Aorta (tissue), 5 donors: ENCODE data around the gene SLC5A6. TPM values are rescaled to one million over a fixed set of nuclear protein-coding genes. Genes with fewer than 3 reads are reported as not detected.

Source experiments
- ATAC-seq: fragments of 200-7000 bp; cut with Tn5 transposase; one replicate; pipeline ENCODE4 v1.9.1; 2022; ENCODE audit warnings: moderate library complexity; ENCODE audit not compliant: low FRiP score
- DNase-seq, 2 donors: peaks; one replicate each; pipeline ENCODE4 v3.0.0-alpha.2; 2020
- H3K27ac ChIP-seq, 2 donors: one replicate each; pipeline ENCODE4 v1.5.1; 2013; ENCODE audit warnings: low read length in 2 of 2, mild to moderate bottlenecking in 2 of 2, moderate library complexity in 2 of 2, control low read depth in 1 of 2, inconsistent platforms in 1 of 2, low read depth in 1 of 2
- H3K27me3 ChIP-seq, 2 donors: one replicate each; pipeline ENCODE4 v1.6.1; 2013; ENCODE audit warnings: control low read depth in 1 of 2, low read length in 1 of 2, mild to moderate bottlenecking in 1 of 2, moderate library complexity in 1 of 2; ENCODE audit not compliant: insufficient read depth in 2 of 2, control insufficient read depth in 1 of 2
- H3K36me3 ChIP-seq, 2 donors: one replicate each; pipeline ENCODE4 v1.6.1; 2013; ENCODE audit warnings: control low read depth in 1 of 2, low read length in 1 of 2, mild to moderate bottlenecking in 1 of 2; ENCODE audit not compliant: insufficient read depth in 2 of 2, control insufficient read depth in 1 of 2
- H3K4me1 ChIP-seq, 2 donors: one replicate each; pipeline ENCODE4 v1.6.1; 2013; ENCODE audit warnings: low read length in 2 of 2, control low read depth in 1 of 2, mild to moderate bottlenecking in 1 of 2, moderate library complexity in 1 of 2; ENCODE audit not compliant: insufficient read depth in 2 of 2, control insufficient read depth in 1 of 2
- H3K4me3 ChIP-seq, 2 donors: one replicate each; pipeline ENCODE4 v1.5.1; 2013; ENCODE audit warnings: low read length in 2 of 2, control low read depth in 1 of 2, mild to moderate bottlenecking in 1 of 2
- H3K9me3 ChIP-seq: one replicate; pipeline ENCODE4 v1.6.1; 2013; ENCODE audit warnings: mild to moderate bottlenecking, low read length; ENCODE audit not compliant: control insufficient read depth
- WGBS, 2 donors: extraction: QIAGEN DNeasy Blood & Tissue Kit; methylation state at CpG; one replicate each; pipeline ENCODE4 v1.1.7; 2013; 5-methylcytosine and 5-hydroxymethylcytosine counted together
- intact Hi-C, 2 donors: fragments of 100-400 bp; cut with DNase I; formaldehyde crosslinking; loops; one replicate each; pipeline versions ENCODE4 v1.14.2 to v1.15.0; 2022
- polyA plus RNA-seq, 2 donors: library from polyadenylated mRNA; stranded (reverse); fragments of 200-250 nt; gene quantifications; one replicate each; pipeline ENCODE4 v1.2.3, GENCODE V29; 2013
- total RNA-seq, 2 donors: library from RNA; stranded (reverse); fragmentation: NEBNext Ultra II Directional; extraction: Animal tissue kit (Norgen Biotek cat#: 25700); gene quantifications; one replicate each; pipeline ENCODE4 v1.2.1, GENCODE V29; 2021
- donor health status: healthy with polysubstance abuse.
- donor health status: Bipolar disorder and iron deficiency.
- donor health status: DM: no; HTN: no; CAD: no.
- donor health status: DM: no; HTN: no; CAD: no.
- donor health status: DM: yes; HTN: yes; CAD: no.

Gene SLC5A6
- total and polyA plus RNA-seq, 4 donors, result 16.4 to 24.7 (median 19.6) TPM

- ATAC-seq (no peak), DNase-seq (peak in 1 of 2 donors; percentile 22)
- H3K27ac ChIP-seq, result no peak overlapping the region
- intact Hi-C loops, result no loop called here
- H3K4me3 ChIP-seq, result no peak overlapping the region
- no peaks in the 10 kb centered on the region for H3K9me3 ChIP-seq
- peaks cover 3 to 7% of the 10 kb centered on the region in 2 donors for H3K36me3 ChIP-seq
- no peaks in the 10 kb centered on the region for H3K4me1 ChIP-seq
- 96% methylated on average over 6 of the region's 6 CpGs for WGBS, 2 donors
- H3K27me3 ChIP-seq, result no peaks in the 10 kb centered on the region
Observed at GRCh38 chr2:27223416-27223815, 11.3 kb upstream of the SLC5A6 start.

GRCh38 chr2:27222407-27222806 lies 10.3 kb upstream of the SLC5A6 start:
- Histone ChIP-seq H3K36me3 (peaks cover 3 to 7% of the 10 kb centered on the region in 2 donors), H3K4me3 (no peak overlapping the region), H3K4me1 (no peaks in the 10 kb centered on the region), H3K9me3 (no peaks in the 10 kb centered on the region), H3K27ac (no peak overlapping the region), H3K27me3 (no peaks in the 10 kb centered on the region)
- intact Hi-C loops, result no loop called here
- 95 to 97% methylated on average over 5 of the region's 5 CpGs for WGBS, 2 donors
- ATAC-seq, result no peak
- DNase-seq, result peak in 1 of 2 donors; percentile 15

DNA sequence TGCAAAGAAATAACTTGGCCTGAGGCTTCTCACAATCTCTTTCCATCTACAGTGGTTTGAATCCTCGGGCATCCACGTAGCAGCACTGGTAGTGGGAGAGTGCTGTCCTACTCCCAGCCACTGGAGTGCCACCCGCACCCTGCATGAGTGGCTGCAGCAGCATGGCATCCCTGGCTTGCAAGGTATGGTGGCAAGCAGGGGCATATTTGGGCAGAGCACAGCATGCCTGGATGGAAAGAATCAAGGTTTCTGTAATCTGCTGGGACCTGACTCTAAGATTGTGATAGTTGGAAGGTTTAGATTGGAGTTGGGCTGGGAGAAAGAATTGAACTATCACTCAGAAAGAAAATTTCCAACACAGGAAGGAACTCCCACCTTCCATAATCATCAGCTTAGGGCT lies 9.1 kb upstream of the SLC5A6 start:
- H3K4me1 ChIP-seq, result no peaks in the 10 kb centered on the region
- ATAC-seq (no peak), DNase-seq (peak in 1 of 2 donors; percentile 22)
- no peak overlapping the region for H3K27ac ChIP-seq
- H3K9me3 ChIP-seq, result no peaks in the 10 kb centered on the region
- no peaks in the 10 kb centered on the region for H3K27me3 ChIP-seq
- peaks cover 3 to 5% of the 10 kb centered on the region in 2 donors for H3K36me3 ChIP-seq
- no peak overlapping the region for H3K4me3 ChIP-seq
- intact Hi-C loops, result no loop called here
- WGBS, 2 donors, result 86 to 87% methylated on average over 3 of the region's 3 CpGs

DNA sequence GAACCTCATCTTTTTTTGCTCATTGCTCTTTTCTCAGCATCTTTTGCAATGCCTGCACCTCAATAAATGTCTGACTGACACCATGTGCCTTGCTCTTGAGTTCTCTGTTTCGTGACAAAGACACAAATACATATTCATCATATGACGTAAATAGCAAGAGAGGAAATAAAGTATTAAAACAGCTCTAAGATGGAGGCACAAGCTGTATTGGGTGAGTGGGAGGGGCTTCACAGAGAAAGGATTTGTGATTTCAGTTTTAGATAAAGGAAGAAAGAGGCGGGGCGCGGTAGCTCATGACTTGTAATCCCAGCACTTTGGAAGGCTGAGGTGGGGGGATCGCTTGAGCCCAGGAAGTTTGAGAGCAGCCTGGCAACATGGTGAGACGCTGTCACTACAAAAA lies 8.0 kb upstream of the SLC5A6 start:
- no peak for ATAC-seq
- DNase-seq, result peak in 1 of 2 donors; percentile 34
- Histone ChIP-seq H3K27ac (no peak overlapping the region), H3K4me1 (no peaks in the 10 kb centered on the region), H3K36me3 (peaks cover 2 to 3% of the 10 kb centered on the region in 2 donors), H3K4me3 (no peak overlapping the region), H3K27me3 (no peaks in the 10 kb centered on the region), H3K9me3 (no peaks in the 10 kb centered on the region)
- intact Hi-C loops, result no loop called here
- 97 to 98% methylated on average over 7 of the region's 7 CpGs for WGBS, 2 donors

GRCh38 chr2:27219091-27219490 lies 7.0 kb upstream of the SLC5A6 start:
- no peaks in the 10 kb centered on the region for H3K4me1 ChIP-seq
- ATAC-seq (no peak), DNase-seq (no peak)
- H3K36me3 ChIP-seq, result peaks cover 0 to 2% of the 10 kb centered on the region in 2 donors
- H3K9me3 ChIP-seq, result no peaks in the 10 kb centered on the region
- 86 to 87% methylated on average over 2 of the region's 2 CpGs for WGBS, 2 donors
- H3K27me3 ChIP-seq, result no peaks in the 10 kb centered on the region
- no peak overlapping the region for H3K4me3 ChIP-seq
- intact Hi-C loops, result no loop called here
- H3K27ac ChIP-seq, result no peak overlapping the region

DNA sequence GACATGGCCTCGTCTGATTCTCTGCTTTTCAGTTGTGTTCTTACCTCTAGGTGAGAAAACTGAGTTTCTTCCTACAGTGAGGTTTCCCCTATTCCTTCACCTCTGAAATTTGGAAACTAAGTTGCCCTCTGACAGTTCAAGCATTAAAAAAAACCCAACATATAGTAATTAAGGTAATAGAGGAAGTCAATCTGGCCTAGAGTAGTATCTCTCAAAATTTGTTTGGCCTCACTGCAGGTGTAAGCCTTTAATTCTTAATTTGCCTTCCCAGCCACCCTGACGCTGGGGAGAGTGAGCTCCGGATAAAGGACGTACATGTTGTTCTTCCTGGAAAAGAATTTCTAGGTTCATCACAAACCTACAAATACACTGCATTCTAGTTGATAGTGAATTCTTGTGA lies 6.5 kb upstream of the SLC5A6 start:
- no peak overlapping the region for H3K27ac ChIP-seq
- no peak overlapping the region for H3K4me3 ChIP-seq
- peaks cover 0 to 2% of the 10 kb centered on the region in 2 donors for H3K36me3 ChIP-seq
- H3K27me3 ChIP-seq, result no peaks in the 10 kb centered on the region
- 84 to 88% methylated on average over 4 of the region's 4 CpGs for WGBS, 2 donors
- intact Hi-C loops, result no loop called here
- H3K4me1 ChIP-seq, result no peaks in the 10 kb centered on the region
- H3K9me3 ChIP-seq, result no peaks in the 10 kb centered on the region
- no peak for ATAC-seq
- DNase-seq, result peak in 1 of 2 donors; percentile 10

GRCh38 chr2:27217173-27218121 lies 5.4 kb upstream of the SLC5A6 start, which contains the start of gene CAD:
TSS of gene CAD (plus strand) at chr2:27217369. CDS start at chr2:27217552, 183 bp downstream.
- peak; percentile 93 to 96 for DNase-seq

GRCh38 chr2:27216416-27217137 lies 4.5 kb upstream of the SLC5A6 start:
- Histone ChIP-seq H3K4me3 (peak overlapping the region; percentile 23 to 50), H3K4me1 (no peaks in the 10 kb centered on the region), H3K27me3 (no peaks in the 10 kb centered on the region), H3K36me3 (peaks cover 0 to 2% of the 10 kb centered on the region in 2 donors), H3K27ac (no peak overlapping the region), H3K9me3 (no peaks in the 10 kb centered on the region)
- WGBS, 2 donors, result 80% methylated on average over 13 of the region's 13 CpGs
- intact Hi-C loops, result no loop called here
- no peak for ATAC-seq
- DNase-seq, result no peak

More at GRCh38 chr2:27217173-27218121, 5.4 kb upstream of the SLC5A6 start, which contains the start of gene CAD:
- Histone ChIP-seq H3K27me3 (no peaks in the 10 kb centered on the region), H3K4me3 (peak within 1 kb of the TSS; percentile 50 to 58), H3K36me3 (peaks cover 0 to 2% of the 10 kb centered on the region in 2 donors), H3K27ac (peak within 1 kb of the TSS in 1 of 2 donors; percentile 3), H3K4me1 (no peaks in the 10 kb centered on the region), H3K9me3 (no peaks in the 10 kb centered on the region)
- WGBS, 2 donors, result 1% methylated on average over 68 to 72 of the region's 72 CpGs
- peak; percentile 95 for ATAC-seq
- intact Hi-C loops, result no loop called here
